Endodermal cell (in vitro differentiated cells): ENCODE data around the gene OR51D1. TPM values are rescaled to one million over a fixed set of nuclear protein-coding genes. Genes with fewer than 3 reads are reported as not detected.

ENCODE experiments used
- DNase-seq: peaks from one replicate; pipeline ENCODE4 v3.0.0-alpha.2; 2017
- H3K27ac ChIP-seq: 2 replicates; pipeline ENCODE4 v1.5.1; 2013; ENCODE audit warnings: mild to moderate bottlenecking, low read depth, low read length, moderate library complexity
- H3K27me3 ChIP-seq: 2 replicates; pipeline ENCODE4 v1.6.1; 2013; ENCODE audit warnings: mild to moderate bottlenecking, low read length, moderate library complexity; ENCODE audit not compliant: insufficient read depth, control insufficient read depth, poor library complexity, severe bottlenecking
- H3K36me3 ChIP-seq: 2 replicates; pipeline ENCODE4 v1.7.0; 2013; ENCODE audit warnings: mild to moderate bottlenecking, low read length, moderate library complexity; ENCODE audit not compliant: control insufficient read depth, insufficient read depth
- H3K4me1 ChIP-seq: one replicate; pipeline ENCODE4 v1.7.0; 2013; ENCODE audit warnings: low read length; ENCODE audit not compliant: control insufficient read depth, insufficient read depth
- H3K4me3 ChIP-seq: 2 replicates; pipeline ENCODE4 v1.5.1; 2013; ENCODE audit warnings: mild to moderate bottlenecking, low read length, moderate library complexity
- H3K9ac ChIP-seq: 2 replicates; pipeline ENCODE4 v1.6.1; 2013; ENCODE audit warnings: mild to moderate bottlenecking, low read length, moderate library complexity; ENCODE audit not compliant: poor library complexity, severe bottlenecking; ENCODE audit errors: extremely low read depth
- H3K9me3 ChIP-seq: 2 replicates; pipeline ENCODE4 v1.6.1; 2013; ENCODE audit warnings: mild to moderate bottlenecking, low read length, moderate library complexity; ENCODE audit not compliant: control insufficient read depth
- H3K27ac Mint-ChIP-seq: 2 replicates; pipeline ENCODE4 v1.8.0; 2020; ENCODE audit warnings: mixed read lengths
- H3K27me3 Mint-ChIP-seq: 2 replicates; pipeline ENCODE4 v1.8.0; 2021; ENCODE audit warnings: mild to moderate bottlenecking, mixed read lengths; ENCODE audit not compliant: insufficient read depth
- H3K36me3 Mint-ChIP-seq: 2 replicates; pipeline ENCODE4 v1.8.0; 2020; ENCODE audit warnings: low read depth, mixed read lengths
- H3K4me1 Mint-ChIP-seq: 2 replicates; pipeline ENCODE4 v1.8.0; 2020; ENCODE audit warnings: mixed read lengths
- H3K4me3 Mint-ChIP-seq: 2 replicates; pipeline ENCODE4 v1.8.0; 2020; ENCODE audit warnings: mild to moderate bottlenecking, moderate library complexity, mixed read lengths
- H3K9me3 Mint-ChIP-seq: 2 replicates; pipeline ENCODE4 v1.8.0; 2020; ENCODE audit warnings: mild to moderate bottlenecking, mixed read lengths
- WGBS, 2 experiments: methylation state at CpG; one replicate each; pipeline versions ENCODE4 v1.1.5 to v1.1.7; 2013; ENCODE audit warnings: missing lambda C conversion rate in 2 of 2, mixed read lengths in 1 of 2; ENCODE audit not compliant: insufficient coverage in 1 of 2, insufficient read length in 1 of 2; 5-methylcytosine and 5-hydroxymethylcytosine counted together
- total RNA-seq, 2 donors: library from RNA; stranded (reverse); fragmentation: NEBNext Ultra II Directional in 1 of 2; extraction: Animal tissue kit (Norgen Biotek cat#: 25700) in 1 of 2; gene quantifications; 2 replicates in 1 of 2; 3 replicates in 1 of 2; pipeline ENCODE4 v1.2.1, GENCODE V29; 2021
- TF ChIP-seq, protein P1 (sequence below): fragments of 200-600 bp; sonication (generic); conservative IDR thresholded peaks from 2 replicates; pipeline ENCODE4 v1.5.0; 2021; ENCODE audit warnings: antibody characterized with exemption, mild to moderate bottlenecking

The OR51D1 gene
- total RNA-seq, 2 donors from 2014 or later, result not detected

DNA sequence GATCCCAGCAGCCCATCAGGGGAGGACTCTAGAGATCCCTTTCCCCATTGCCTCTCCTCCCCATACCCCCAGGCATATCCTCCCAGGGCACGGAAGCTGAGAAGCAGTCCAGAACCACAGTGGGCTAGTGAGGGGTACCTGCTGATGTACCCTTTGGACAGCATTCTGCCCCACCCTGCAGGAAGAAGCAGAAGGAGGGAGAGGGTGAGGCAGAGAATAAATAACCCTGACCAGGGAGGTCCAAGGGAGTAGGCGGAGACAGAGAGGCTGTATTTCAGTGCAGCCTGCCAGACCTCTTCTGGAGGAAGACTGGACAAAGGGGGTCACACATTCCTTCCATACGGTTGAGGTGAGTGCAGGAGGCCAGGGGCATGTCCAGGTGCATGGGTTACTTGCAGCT lies 6.4 kb downstream of the OR51D1 start, which contains the start of gene OR51E1:
Gene OR51E1, plus strand, starts transcription at position 301 of the 400 bp plus-strand sequence. CDS start 8,545 bp downstream, outside the sequence.
- no peak within 1 kb of the TSS for H3K27ac ChIP-seq
- Mint-ChIP-seq H3K27ac (no peak within 1 kb of the TSS), H3K36me3 (no peaks in the 10 kb centered on the region), H3K4me1 (peaks cover 3% of the 10 kb centered on the region), H3K27me3 (peaks cover 46% of the 10 kb centered on the region), H3K9me3 (no peaks in the 10 kb centered on the region), H3K4me3 (no peak within 1 kb of the TSS)
- no peaks in the 10 kb centered on the region for H3K36me3 ChIP-seq
- H3K4me1 ChIP-seq, result no peaks in the 10 kb centered on the region
- peaks cover 69% of the 10 kb centered on the region for H3K27me3 ChIP-seq
- H3K4me3 ChIP-seq, result no peak within 1 kb of the TSS
- no peak for DNase-seq
- no peak within 1 kb of the TSS for H3K9ac ChIP-seq
- 92 to 100% methylated on average over 1 to 3 of the region's 3 CpGs for WGBS, 2 experiments
- no peaks in the 10 kb centered on the region for H3K9me3 ChIP-seq
- TF ChIP-seq, protein P1, sequence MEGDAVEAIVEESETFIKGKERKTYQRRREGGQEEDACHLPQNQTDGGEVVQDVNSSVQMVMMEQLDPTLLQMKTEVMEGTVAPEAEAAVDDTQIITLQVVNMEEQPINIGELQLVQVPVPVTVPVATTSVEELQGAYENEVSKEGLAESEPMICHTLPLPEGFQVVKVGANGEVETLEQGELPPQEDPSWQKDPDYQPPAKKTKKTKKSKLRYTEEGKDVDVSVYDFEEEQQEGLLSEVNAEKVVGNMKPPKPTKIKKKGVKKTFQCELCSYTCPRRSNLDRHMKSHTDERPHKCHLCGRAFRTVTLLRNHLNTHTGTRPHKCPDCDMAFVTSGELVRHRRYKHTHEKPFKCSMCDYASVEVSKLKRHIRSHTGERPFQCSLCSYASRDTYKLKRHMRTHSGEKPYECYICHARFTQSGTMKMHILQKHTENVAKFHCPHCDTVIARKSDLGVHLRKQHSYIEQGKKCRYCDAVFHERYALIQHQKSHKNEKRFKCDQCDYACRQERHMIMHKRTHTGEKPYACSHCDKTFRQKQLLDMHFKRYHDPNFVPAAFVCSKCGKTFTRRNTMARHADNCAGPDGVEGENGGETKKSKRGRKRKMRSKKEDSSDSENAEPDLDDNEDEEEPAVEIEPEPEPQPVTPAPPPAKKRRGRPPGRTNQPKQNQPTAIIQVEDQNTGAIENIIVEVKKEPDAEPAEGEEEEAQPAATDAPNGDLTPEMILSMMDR, result no peak

DNA sequence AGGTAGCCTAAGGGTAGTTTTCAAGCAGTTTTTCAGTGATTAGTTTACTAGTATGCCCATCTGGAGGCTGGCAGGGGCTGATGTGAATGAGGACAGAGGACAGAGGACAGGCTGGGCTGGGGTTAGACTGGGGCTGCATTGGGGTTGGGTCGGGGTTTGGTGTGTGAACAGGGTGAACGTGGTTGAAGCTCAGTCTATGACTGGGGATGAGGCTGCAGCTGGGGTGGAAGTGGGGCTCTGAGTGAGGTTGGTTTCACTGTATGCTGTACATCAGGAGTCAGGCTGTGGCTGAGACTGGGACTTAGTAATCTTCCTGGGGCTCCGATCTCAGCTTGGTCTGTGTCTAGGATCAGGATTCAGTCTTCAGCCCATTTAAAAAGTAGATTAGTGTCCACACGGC lies 7.0 kb downstream of the OR51D1 start:
- Histone ChIP-seq H3K4me1 (no peaks in the 10 kb centered on the region), H3K27ac (no peak overlapping the region), H3K27me3 (peaks cover 73% of the 10 kb centered on the region), H3K9me3 (no peaks in the 10 kb centered on the region), H3K36me3 (no peaks in the 10 kb centered on the region), H3K9ac (no peak overlapping the region), H3K4me3 (no peak overlapping the region)
- no peaks in the 10 kb centered on the region for H3K36me3 Mint-ChIP-seq
- H3K27ac Mint-ChIP-seq, result no peak overlapping the region
- DNase-seq, result no peak
- TF ChIP-seq, protein P1, result no peak
- peaks cover 47% of the 10 kb centered on the region for H3K27me3 Mint-ChIP-seq
- H3K4me1 Mint-ChIP-seq, result peaks cover 3% of the 10 kb centered on the region
- H3K4me3 Mint-ChIP-seq, result no peak overlapping the region
- WGBS, 2 experiments, result 86% methylated on average over 4 of the region's 4 CpGs; no CpG with 5 or more reads in 1 of the 2 experiments
- no peaks in the 10 kb centered on the region for H3K9me3 Mint-ChIP-seq

DNA sequence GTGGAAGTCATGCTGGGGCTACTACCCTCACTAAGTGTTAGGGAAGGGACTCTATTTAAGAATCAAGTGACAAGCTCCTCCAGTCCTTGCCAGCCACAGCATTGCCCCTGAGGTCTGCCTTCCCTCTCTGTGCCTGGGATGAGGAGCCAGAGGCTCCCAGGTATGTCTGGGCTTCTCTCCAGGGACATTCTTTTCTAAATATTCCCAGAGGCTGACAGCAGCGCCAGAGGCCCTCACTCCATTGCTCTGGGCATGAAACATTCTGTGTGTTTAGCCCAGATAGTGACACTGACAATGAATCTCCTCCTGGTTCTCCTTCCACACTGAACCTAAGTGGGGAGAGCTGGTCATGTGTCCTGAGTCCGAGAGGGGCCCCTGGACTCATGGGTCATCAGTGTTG lies 8.7 kb downstream of the OR51D1 start:
- Mint-ChIP-seq H3K9me3 (no peaks in the 10 kb centered on the region), H3K27me3 (peaks cover 49% of the 10 kb centered on the region), H3K4me1 (peaks cover 3% of the 10 kb centered on the region), H3K36me3 (no peaks in the 10 kb centered on the region), H3K4me3 (no peak overlapping the region), H3K27ac (no peak overlapping the region)
- TF ChIP-seq, protein P1, result no peak
- Histone ChIP-seq H3K4me1 (no peaks in the 10 kb centered on the region), H3K36me3 (no peaks in the 10 kb centered on the region), H3K27ac (no peak overlapping the region), H3K27me3 (peaks cover 76% of the 10 kb centered on the region), H3K9me3 (no peaks in the 10 kb centered on the region), H3K4me3 (no peak overlapping the region), H3K9ac (no peak overlapping the region)
- 80 to 100% methylated on average over 1 to 2 of the region's 2 CpGs for WGBS, 2 experiments
- DNase-seq, result no peak
